PC-3 (cell line): Measurements from ENCODE around the gene CCDC201.

Experiments used
- EZH2 ChIP-seq: fragments of 300-600 bp; sonication (generic); IDR thresholded peaks from one replicate; pipeline ENCODE4 v1.6.1; 2017; ENCODE audit warnings: antibody characterized with exemption, mild to moderate bottlenecking, low read length; ENCODE audit not compliant: unreplicated experiment
- TF ChIP-seq, protein P1 (sequence below): fragments of 300-600 bp; sonication (generic); conservative IDR thresholded peaks from 2 replicates; pipeline ENCODE4 v1.5.1; 2017; ENCODE audit warnings: antibody characterized with exemption, low read depth, mild to moderate bottlenecking, low read length

DNA sequence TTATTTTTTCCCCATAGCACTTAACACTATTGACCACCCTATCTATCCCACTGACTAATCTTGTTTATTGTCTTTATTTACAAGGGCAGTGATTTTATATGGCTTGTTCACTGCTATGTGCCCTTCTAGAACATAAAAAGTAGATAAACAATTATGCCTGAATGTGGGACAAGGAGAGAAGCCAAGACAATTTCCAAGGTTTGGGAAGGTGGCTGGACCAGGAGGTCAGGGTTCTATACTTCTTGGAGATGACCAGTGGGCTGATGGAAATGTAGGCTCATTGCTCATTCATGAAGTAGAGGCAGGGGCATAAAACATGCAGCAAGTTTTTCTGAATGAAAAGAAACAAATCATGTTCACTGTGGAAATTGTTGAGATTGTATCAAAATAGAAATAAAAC lies 36.7 kb upstream of the CCDC201 start:
- TF ChIP-seq, protein P1, sequence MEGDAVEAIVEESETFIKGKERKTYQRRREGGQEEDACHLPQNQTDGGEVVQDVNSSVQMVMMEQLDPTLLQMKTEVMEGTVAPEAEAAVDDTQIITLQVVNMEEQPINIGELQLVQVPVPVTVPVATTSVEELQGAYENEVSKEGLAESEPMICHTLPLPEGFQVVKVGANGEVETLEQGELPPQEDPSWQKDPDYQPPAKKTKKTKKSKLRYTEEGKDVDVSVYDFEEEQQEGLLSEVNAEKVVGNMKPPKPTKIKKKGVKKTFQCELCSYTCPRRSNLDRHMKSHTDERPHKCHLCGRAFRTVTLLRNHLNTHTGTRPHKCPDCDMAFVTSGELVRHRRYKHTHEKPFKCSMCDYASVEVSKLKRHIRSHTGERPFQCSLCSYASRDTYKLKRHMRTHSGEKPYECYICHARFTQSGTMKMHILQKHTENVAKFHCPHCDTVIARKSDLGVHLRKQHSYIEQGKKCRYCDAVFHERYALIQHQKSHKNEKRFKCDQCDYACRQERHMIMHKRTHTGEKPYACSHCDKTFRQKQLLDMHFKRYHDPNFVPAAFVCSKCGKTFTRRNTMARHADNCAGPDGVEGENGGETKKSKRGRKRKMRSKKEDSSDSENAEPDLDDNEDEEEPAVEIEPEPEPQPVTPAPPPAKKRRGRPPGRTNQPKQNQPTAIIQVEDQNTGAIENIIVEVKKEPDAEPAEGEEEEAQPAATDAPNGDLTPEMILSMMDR, result no peak
- no peak for TF ChIP-seq EZH2
